K562 (cell line): ENCODE results near the gene ERG28.

ENCODE experiments used
- CEBPB ChIP-seq: fragments of 450-650 bp; IDR thresholded peaks from 2 replicates; pipeline ENCODE4 v1.6.1; 2016; ENCODE audit warnings: missing genetic modification characterization, missing compliant biosample characterization
- EZH2 ChIP-seq: IDR thresholded peaks from 2 replicates; pipeline ENCODE4 v1.6.1; 2012; ENCODE audit warnings: low read depth, mild to moderate bottlenecking, inconsistent platforms, low read length, borderline replicate concordance
- ZFX ChIP-seq: sonication (generic); formaldehyde crosslinking; IDR thresholded peaks from 2 replicates; pipeline ENCODE4 v1.8.0; 2022; ENCODE audit warnings: mild to moderate bottlenecking, missing genetic modification reagents, moderate library complexity
- ZNF143 ChIP-seq: sonication (generic); formaldehyde crosslinking; IDR thresholded peaks from 2 replicates; pipeline ENCODE4 v1.9.0; 2022; ENCODE audit warnings: mild to moderate bottlenecking, missing genetic modification reagents
- ZNF316 ChIP-seq: fragments of 450-650 bp; IDR thresholded peaks from 2 replicates; pipeline ENCODE4 v1.6.1; 2016
- TF ChIP-seq, protein P1 (sequence below), 3 experiments: IDR thresholded peaks in 2 of 3; conservative IDR thresholded peaks in 1 of 3; 2 replicates each; pipeline ENCODE4 v1.5.1; 2011 to 2012; ENCODE audit warnings: low read length in 3 of 3, mild to moderate bottlenecking in 3 of 3, control low read depth in 2 of 3, improper control_type of control experiment in 1 of 3, inconsistent platforms in 1 of 3, low read depth in 1 of 3, mixed read lengths in 1 of 3, moderate library complexity in 1 of 3; ENCODE audit not compliant: insufficient read depth in 2 of 3

DNA sequence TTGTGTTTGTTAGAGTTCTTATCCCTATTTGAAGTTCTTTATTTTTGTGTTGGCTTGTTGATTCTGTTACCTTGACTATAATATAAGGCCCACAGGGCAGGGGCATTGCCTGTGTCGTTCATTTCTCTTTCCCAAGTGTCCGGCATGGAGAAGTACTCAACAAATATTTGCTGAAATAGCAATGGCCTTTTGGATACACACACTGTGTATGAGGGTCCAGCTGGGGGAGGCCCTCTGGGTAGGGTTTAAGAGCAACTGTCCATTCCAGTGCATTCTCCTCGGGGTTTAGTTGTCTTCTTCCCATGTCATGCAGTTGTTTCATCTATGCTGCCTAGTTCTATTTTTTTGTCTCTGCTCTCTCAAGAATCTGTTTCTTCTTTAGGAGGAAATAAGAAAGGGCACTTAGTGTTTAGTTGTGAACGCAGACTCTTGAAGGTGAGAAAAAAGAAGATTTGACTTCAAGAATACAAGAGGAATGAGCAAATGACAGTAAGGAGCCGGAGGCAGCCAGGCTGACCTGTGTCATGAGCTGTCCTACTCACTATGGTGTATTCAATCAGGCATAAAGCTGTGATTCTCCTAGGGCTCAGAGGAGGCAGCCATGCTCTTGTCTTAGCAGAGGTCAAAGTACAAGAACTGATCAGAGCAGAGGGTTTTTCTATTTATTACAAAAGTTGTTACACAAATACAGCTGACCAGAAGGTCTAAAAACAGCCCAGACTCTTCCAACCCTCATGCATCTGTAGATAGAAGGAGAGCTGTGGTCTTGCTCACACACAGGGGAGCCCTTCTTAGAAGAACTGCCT lies 10.2 kb downstream of the ERG28 start:
- TF ChIP-seq ZNF143 (CRISPR knock-in tag) (no peak), CEBPB (tag) (no peak), ZNF316 (no peak), ZFX (no peak), EZH2 (no peak)
- TF ChIP-seq, protein P1, sequence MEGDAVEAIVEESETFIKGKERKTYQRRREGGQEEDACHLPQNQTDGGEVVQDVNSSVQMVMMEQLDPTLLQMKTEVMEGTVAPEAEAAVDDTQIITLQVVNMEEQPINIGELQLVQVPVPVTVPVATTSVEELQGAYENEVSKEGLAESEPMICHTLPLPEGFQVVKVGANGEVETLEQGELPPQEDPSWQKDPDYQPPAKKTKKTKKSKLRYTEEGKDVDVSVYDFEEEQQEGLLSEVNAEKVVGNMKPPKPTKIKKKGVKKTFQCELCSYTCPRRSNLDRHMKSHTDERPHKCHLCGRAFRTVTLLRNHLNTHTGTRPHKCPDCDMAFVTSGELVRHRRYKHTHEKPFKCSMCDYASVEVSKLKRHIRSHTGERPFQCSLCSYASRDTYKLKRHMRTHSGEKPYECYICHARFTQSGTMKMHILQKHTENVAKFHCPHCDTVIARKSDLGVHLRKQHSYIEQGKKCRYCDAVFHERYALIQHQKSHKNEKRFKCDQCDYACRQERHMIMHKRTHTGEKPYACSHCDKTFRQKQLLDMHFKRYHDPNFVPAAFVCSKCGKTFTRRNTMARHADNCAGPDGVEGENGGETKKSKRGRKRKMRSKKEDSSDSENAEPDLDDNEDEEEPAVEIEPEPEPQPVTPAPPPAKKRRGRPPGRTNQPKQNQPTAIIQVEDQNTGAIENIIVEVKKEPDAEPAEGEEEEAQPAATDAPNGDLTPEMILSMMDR (IDR thresholded peaks at IDR 0.05 in 2 of 3, conservative IDR thresholded peaks at IDR 0.05 in 1 of 3; ENCODE audit: insufficient read depth in 2 of 3, low read depth in 1 of 3, low read length in 3 of 3), result no peak
